ENCODE results near the gene THAP7.

The THAP7 gene

GRCh38 chr22:20992456-20993303 is 9.2 kb downstream of the THAP7 start:
- DNase-seq = no peak

- no peak for DNase-seq
Observed at GRCh38 chr22:20992056-20992442, 9.9 kb downstream of the THAP7 start.

DNA sequence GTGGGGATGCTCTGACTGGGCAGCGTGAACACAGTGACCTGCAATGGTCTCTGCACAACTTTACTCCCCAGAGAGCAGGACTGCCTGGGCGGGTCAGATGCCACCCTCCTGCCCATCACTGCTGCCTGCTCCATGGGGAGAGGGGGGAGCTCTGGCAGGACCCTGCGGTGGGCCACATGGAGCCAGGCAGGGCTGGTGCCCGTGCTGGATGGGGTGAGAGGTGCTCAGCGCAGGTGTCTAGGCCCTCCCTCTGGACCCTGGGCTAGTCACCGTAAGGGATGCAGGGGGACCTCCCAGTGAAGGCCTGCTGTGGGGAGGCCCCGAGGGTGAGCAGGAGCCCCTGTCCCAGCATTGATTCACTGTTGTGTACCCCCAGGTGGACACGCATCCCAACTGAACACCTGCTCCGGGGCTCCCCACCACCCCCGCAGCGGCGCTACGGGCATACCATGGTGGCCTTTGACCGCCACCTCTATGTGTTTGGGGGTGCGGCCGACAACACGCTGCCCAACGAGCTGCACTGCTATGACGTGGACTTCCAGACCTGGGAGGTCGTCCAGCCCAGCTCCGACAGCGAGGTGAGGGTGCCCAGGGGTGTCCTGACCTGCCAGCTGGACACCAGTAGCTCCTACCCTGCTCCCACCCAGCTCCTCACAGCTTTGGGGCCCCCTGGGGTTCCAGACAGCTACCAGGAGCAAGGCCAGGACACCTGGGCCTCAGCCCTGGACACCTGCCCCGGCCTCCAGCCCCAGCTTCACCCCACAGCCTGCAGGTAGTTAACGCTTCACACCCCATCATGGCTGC is 10.5 kb downstream of the THAP7 start:
- no peak for DNase-seq

GRCh38 chr22:20990184-20991180 is 11.4 kb downstream of the THAP7 start:
- DNase-seq = no peak

GRCh38 chr22:20989323-20990138 is 12.4 kb downstream of the THAP7 start:
- no peak for DNase-seq

GRCh38 chr22:20988573-20989322 is 13.2 kb downstream of the THAP7 start:
- DNase-seq = no peak

DNA sequence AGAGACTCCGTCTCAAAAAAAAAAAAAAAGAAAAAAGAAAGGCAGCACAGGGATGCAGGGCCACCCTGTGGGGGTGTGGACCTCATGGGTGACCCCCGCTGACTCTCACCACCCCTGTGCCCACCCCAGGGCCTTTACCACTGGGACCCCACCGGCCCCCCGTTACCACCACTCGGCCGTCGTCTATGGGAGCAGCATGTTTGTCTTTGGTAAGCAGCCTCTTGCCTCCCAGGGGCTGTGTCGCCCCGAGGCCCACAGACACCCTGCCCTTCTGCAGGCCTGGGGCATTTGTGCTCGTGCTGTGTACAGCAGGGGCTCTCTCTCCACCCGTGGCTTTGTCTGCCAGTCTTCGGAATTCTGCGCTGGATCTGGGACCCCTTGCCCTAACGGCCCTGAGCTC is 14.5 kb downstream of the THAP7 start:
- no peak for DNase-seq

GRCh38 chr22:20986365-20986764 is 15.6 kb downstream of the THAP7 start:
- DNase-seq = no peak

GRCh38 chr22:20985720-20986119 is 16.2 kb downstream of the THAP7 start:
- no peak for DNase-seq

DNA sequence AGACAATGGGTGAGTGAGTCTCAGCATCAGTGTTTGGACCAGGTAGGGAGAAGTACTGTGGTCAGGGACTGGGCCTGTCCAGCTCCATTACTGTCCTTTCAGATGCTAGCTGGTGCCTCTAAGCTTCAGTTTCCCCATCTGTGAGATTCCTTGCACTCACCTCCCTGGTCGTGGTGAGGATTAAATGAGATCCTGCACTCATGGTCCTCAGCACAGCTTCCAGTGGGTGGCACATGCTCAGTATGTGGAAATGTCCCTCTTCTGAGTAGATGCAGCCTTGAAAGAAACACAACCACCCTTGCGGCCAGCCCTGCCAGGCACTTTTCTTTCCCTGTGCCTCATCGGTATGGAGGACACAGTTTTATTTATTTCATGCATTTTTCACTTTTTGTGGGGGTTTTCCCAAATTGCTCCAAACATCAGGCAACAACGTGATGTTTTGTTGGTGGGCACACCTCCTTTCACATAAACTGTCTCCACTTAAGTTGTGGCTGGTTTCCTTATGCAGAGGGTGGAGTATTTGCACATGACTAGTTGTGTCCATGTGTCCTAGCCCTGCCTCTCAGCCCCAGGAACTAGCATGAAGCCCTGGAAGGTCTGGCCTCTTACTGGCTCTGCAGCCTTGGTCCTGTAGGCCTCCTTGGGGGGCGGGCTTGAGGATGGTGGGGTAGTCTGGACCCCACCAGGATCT is 18.7 kb downstream of the THAP7 start:
- DNase-seq = no peak

DNA sequence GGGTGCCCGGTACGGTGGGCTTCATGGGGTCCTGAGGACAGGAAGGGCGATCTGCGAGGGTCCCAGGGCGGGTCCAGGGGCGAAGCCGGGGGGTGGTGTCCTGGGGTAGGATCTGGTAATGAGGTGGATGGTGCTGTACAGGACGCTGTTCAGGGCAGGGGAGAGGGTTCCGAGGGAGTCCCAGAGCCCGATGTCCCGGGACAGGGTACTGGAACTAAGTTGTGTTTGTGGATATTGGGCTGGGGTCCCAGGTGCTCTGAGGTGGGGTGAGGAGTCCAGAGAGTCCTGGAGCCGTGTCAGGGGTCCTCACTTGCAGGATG is 19.4 kb downstream of the THAP7 start:
- DNase-seq = no peak

- DNase-seq = peak; percentile 57
Observed at GRCh38 chr22:20981787-20982562, 19.9 kb downstream of the THAP7 start, which contains the start of gene LZTR1. Gene LZTR1 (plus strand): TSS chr22:20982297. CDS start chr22:20982372, 75 bp downstream.

GRCh38 chr22:20980938-20981722 is 20.8 kb downstream of the THAP7 start:
- DNase-seq = no peak

DNA sequence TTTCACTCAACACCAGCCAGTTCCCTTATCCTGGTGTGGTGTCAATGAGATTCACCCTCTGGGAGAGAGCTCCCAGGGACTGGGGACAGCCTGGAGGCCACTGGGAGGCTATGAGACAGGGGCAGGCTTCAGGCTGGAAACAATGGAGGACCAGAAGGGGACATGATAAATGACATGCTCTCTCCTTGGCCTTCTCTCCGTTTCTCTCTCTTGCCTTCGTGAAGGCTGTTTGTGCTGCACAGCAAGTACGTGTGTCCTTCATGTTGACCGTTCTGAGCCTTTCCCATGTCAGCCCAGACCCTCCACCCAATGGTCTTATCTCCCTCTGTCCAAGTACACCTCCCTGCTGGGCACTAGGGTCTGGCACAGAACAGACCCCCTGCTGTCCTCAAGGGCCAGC is 21.4 kb downstream of the THAP7 start:
- no peak for DNase-seq

DNA sequence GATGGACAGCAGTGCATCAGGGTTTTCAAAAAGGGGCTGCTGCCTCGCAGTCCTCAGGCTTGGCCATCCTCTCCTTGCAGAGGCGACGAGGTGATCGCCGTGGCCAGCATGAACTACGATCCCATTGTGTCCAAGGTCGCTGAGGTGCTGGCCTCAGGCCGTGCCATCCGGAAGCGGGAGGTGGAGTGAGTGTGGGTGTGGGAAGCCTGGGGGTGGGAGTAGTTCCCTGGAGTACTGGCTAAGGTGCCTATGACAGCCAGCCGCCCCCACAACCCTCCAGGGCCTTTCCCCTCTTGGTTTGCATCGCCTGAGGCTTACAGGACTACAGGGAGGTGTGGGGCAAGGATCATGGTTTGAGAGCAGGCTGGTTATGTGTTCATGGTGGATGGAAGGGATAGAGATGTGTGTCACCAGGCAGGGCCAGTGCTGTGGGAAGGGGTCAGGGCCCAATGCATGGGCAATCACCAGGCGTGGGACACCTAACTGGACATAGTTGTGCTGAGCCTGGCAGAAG is 21.9 kb downstream of the THAP7 start:
- no peak for DNase-seq

DNA sequence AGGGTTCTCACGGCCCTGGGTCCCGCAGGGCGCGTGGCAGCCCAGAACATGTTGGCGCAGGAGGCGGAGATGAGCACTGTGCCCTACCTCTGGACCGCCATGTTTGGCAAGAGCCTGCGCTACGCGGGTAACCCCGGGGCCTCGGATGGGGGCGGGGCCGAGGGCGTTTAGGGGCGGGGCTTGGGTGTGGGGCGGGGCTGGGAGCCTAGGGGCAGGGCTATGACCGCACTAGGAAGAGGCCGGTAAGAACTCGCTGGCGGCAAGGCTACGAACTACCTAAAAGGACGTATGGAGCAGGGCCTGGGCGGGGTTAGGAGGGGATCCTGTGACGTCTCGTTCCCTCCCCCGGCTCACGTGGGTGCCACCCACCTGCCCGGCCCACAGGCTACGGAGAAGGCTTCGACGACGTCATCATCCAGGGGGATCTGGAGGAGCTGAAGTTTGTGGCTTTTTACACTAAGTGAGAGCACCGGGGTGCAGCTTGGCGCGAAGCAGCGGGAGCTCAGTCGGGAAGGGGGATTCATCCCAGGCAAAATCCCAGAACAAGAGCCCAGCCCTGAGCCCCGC is 22.6 kb downstream of the THAP7 start:
- peak; percentile 58 for DNase-seq

DNA sequence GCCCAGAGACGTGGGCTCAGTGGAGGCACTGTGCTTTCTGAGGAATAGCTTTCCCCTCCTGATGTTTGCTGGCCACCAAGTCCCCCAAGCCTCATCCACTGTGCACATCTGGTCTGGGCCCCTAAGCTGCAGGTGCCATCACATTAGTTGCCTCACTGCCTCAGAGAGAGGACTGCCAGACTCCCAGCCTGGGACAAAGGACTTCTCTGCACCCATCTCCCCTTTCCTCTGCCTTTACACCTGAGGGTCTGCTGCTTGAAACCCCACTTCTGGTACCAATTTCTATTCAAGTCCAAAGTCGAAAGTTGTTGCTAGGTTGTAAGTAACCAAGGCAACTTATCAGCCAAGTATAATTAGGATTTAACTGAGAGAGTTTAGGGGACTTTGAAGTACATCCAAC is 23.5 kb downstream of the THAP7 start:
- DNase-seq = no peak

DNA sequence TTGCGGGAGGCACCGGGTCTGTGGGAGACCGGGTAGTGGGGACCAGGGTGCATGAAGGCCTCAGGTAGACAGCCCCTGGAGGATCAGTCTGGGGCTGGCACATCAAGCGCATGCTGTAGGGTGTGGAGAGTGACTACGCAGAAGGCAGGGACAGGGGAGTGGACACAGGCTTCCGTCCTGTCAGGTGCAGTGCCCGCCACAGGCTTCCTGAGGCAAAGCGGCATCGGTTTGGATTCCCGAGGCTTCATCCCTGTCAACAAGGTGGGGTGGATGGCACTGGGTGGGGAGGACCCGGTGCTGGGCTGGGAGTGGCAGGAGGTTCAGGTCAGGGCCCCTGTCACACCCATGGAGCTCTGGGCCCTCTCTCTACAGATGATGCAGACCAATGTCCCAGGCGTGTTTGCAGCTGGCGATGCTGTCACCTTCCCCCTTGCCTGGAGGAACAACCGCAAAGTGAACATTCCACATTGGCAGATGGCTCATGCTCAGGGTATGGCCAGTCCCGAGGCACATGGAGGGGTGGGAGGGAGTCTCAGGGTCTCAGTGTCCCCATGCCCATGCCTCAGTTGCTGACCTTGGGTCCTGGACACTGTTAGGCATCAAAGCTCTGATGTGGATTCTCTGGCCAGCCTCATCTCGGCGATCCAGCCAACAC is 24.3 kb downstream of the THAP7 start:
- DNase-seq = no peak

Data from activated CD4-positive, alpha-beta T cell treated with anti-CD3 and anti-CD28 coated beads, Interleukin-2, amount 50 U/mL, for 1 hour (primary cell).